Neural cell (in vitro differentiated cells): Measurements from ENCODE around the gene TPST2. TPM values are rescaled to one million over a fixed set of nuclear protein-coding genes. Genes with fewer than 3 reads are reported as not detected.
A peak's percentile ranks its signal among the peaks of the same experiment; 100 is the strongest.

Experiments
- H2AFZ ChIP-seq: fragments of 200-600, 300-800 bp; sonication (generic), shearing (Covaris generic); 2 replicates; pipeline ENCODE4 v1.6.0; 2014; ENCODE audit warnings: low read depth, mild to moderate bottlenecking, antibody characterized with exemption, low read length, moderate library complexity
- H3F3A ChIP-seq: fragments of 200-600 bp; shearing (Covaris generic); 2 replicates; pipeline ENCODE4 v1.6.1; 2016; ENCODE audit warnings: mild to moderate bottlenecking, moderate library complexity, mixed read lengths, antibody characterized with exemption, low read length; ENCODE audit not compliant: insufficient read depth, poor library complexity, severe bottlenecking
- H3K27ac ChIP-seq: fragments of 200-600, 300-800 bp; sonication (generic), shearing (Covaris generic); 2 replicates; pipeline ENCODE4 v1.5.1; 2014; ENCODE audit warnings: mild to moderate bottlenecking, low read length, moderate library complexity
- H3K27me3 ChIP-seq: fragments of 300-800, 200-600 bp; sonication (generic), shearing (Covaris generic); 2 replicates; pipeline ENCODE4 v1.6.0; 2014; ENCODE audit warnings: mild to moderate bottlenecking, low read depth, low read length, moderate library complexity; ENCODE audit not compliant: insufficient read depth
- H3K36me3 ChIP-seq: fragments of 300-800, 200-600 bp; sonication (generic), shearing (Covaris generic); 2 replicates; pipeline ENCODE4 v1.5.1; 2014; ENCODE audit warnings: mild to moderate bottlenecking, antibody characterized with exemption, low read length, moderate library complexity; ENCODE audit not compliant: insufficient read depth
- H3K4me2 ChIP-seq: fragments of 300-800, 200-600 bp; sonication (generic), shearing (Covaris generic); 2 replicates; pipeline ENCODE4 v1.6.0; 2014; ENCODE audit warnings: mild to moderate bottlenecking, low read length
- H3K4me3 ChIP-seq: fragments of 300-800, 200-600 bp; sonication (generic), shearing (Covaris generic); 2 replicates; pipeline ENCODE4 v1.5.1; 2014; ENCODE audit warnings: mild to moderate bottlenecking, low read length, moderate library complexity
- H3K79me2 ChIP-seq: fragments of 200-600 bp; shearing (Covaris generic); replicated peaks from 2 replicates; pipeline ENCODE4 v1.6.0; 2014; ENCODE audit warnings: mild to moderate bottlenecking, low read length, moderate library complexity; ENCODE audit not compliant: insufficient read depth
- H3K9ac ChIP-seq: fragments of 300-800, 200-600 bp; sonication (generic), shearing (Covaris generic); 2 replicates; pipeline ENCODE4 v1.6.1; 2016; ENCODE audit warnings: mild to moderate bottlenecking, low read length, mixed read lengths
- H3K9me2 ChIP-seq: fragments of 200-600 bp; shearing (Covaris generic); 2 replicates; pipeline ENCODE4 v1.6.1; 2016; ENCODE audit warnings: mild to moderate bottlenecking, low read length, mixed read lengths; ENCODE audit not compliant: insufficient read depth
- H3K9me3 ChIP-seq: fragments of 200-600, 300-800 bp; sonication (generic), shearing (Covaris generic); 2 replicates; pipeline ENCODE4 v1.6.1; 2016; ENCODE audit warnings: mild to moderate bottlenecking, mixed run types, low read length, moderate library complexity, mixed read lengths
- H4K20me1 ChIP-seq: fragments of 200-600 bp; shearing (Covaris generic); 2 replicates; pipeline ENCODE4 v1.6.1; 2016; ENCODE audit warnings: mild to moderate bottlenecking, mixed run types; ENCODE audit not compliant: insufficient read depth
- CTCF ChIP-seq: fragments of 450-650 bp; IDR thresholded peaks from 2 replicates; pipeline ENCODE4 v1.5.1; 2014; ENCODE audit warnings: antibody characterized with exemption, mild to moderate bottlenecking, moderate library complexity; ENCODE audit not compliant: poor library complexity, severe bottlenecking
- EP300 ChIP-seq: fragments of 450-650 bp; conservative IDR thresholded peaks from 2 replicates; pipeline ENCODE4 v1.6.1; 2014; ENCODE audit warnings: antibody characterized with exemption, mild to moderate bottlenecking, moderate library complexity; ENCODE audit not compliant: poor library complexity, severe bottlenecking
- EZH2 ChIP-seq: fragments of 200-600, 300-800 bp; shearing (Covaris generic), sonication (generic); IDR thresholded peaks from 2 replicates; pipeline ENCODE4 v1.6.1; 2014; ENCODE audit warnings: antibody characterized with exemption, low read length, borderline replicate concordance, mild to moderate bottlenecking; ENCODE audit not compliant: insufficient read depth, poor library complexity, severe bottlenecking
- MXI1 ChIP-seq: fragments of 450-650 bp; conservative IDR thresholded peaks from 2 replicates; pipeline ENCODE4 v1.6.1; 2014; ENCODE audit warnings: antibody characterized with exemption, mild to moderate bottlenecking; ENCODE audit not compliant: poor library complexity, severe bottlenecking
- POLR2AphosphoS5 ChIP-seq: IDR thresholded peaks from 2 replicates; pipeline ENCODE4 v1.6.1; 2012
- RAD21 ChIP-seq: fragments of 450-650 bp; conservative IDR thresholded peaks from 2 replicates; pipeline ENCODE4 v1.6.1; 2014; ENCODE audit warnings: antibody characterized with exemption, mild to moderate bottlenecking, moderate library complexity
- SMC3 ChIP-seq: fragments of 450-650 bp; conservative IDR thresholded peaks from 2 replicates; pipeline ENCODE4 v1.6.1; 2014; ENCODE audit warnings: antibody characterized with exemption, mild to moderate bottlenecking, moderate library complexity; ENCODE audit not compliant: poor library complexity
- TAF1 ChIP-seq: IDR thresholded peaks from 2 replicates; pipeline ENCODE4 v1.6.1; 2012; ENCODE audit warnings: low read depth
- polyA plus RNA-seq: library from polyadenylated mRNA; depleted of rRNA; stranded (reverse); fragments of >200 nt; gene quantifications from 2 replicates; pipeline ENCODE4 v1.2.3, GENCODE V29; 2014
- TF ChIP-seq, protein P1 (sequence below): IDR thresholded peaks from 2 replicates; pipeline ENCODE4 v1.6.1; 2012; ENCODE audit warnings: borderline replicate concordance

Gene TPST2
- polyA plus RNA-seq, 1 donor from 2014 or later, result 16.6 TPM

GRCh38 chr22:26479792-26480610 lies 109.9 kb downstream of the TPST2 start:
- H3F3A ChIP-seq, result no peaks in the 10 kb centered on the region
- H3K9me3 ChIP-seq, result no peaks in the 10 kb centered on the region
- peaks cover 36% of the 10 kb centered on the region for H3K79me2 ChIP-seq
- no peaks in the 10 kb centered on the region for H4K20me1 ChIP-seq
- H3K27ac ChIP-seq, result no peak overlapping the region
- H3K9me2 ChIP-seq, result no peaks in the 10 kb centered on the region
- H3K9ac ChIP-seq, result no peak overlapping the region
- no peaks in the 10 kb centered on the region for H3K27me3 ChIP-seq
- H3K4me3 ChIP-seq, result peak overlapping the region; percentile 49
- TF ChIP-seq SMC3, result no peak
- no peak for TF ChIP-seq EZH2
- no peak for TF ChIP-seq RAD21
- no peak for TF ChIP-seq POLR2AphosphoS5
- no peak for TF ChIP-seq TAF1
- H3K4me2 ChIP-seq, result no peak overlapping the region
- no peak overlapping the region for H2AFZ ChIP-seq
- H3K36me3 ChIP-seq, result no peaks in the 10 kb centered on the region

- Histone ChIP-seq H3K36me3 (no peaks in the 10 kb centered on the region), H3K4me2 (no peak overlapping the region), H3K27ac (no peak overlapping the region), H3K9ac (no peak overlapping the region), H3K79me2 (peaks cover 29% of the 10 kb centered on the region), H3K4me3 (peak overlapping the region; percentile 49), H3K27me3 (no peaks in the 10 kb centered on the region), H2AFZ (no peak overlapping the region), H3F3A (no peaks in the 10 kb centered on the region), H4K20me1 (no peaks in the 10 kb centered on the region), H3K9me3 (no peaks in the 10 kb centered on the region), H3K9me2 (no peaks in the 10 kb centered on the region)
- TF ChIP-seq MXI1 (no peak), TAF1 (no peak), EZH2 (no peak), RAD21 (peak; percentile 9), SMC3 (peak; percentile 10), EP300 (no peak)
These were observed 110.7 kb downstream of the TPST2 start for GRCh38 chr22:26479043-26479791.

GRCh38 chr22:26477341-26477731 lies 112.6 kb downstream of the TPST2 start:
- Histone ChIP-seq H3K9ac (no peak overlapping the region), H4K20me1 (no peaks in the 10 kb centered on the region), H3K27me3 (no peaks in the 10 kb centered on the region), H3K4me2 (no peak overlapping the region), H3K36me3 (no peaks in the 10 kb centered on the region), H2AFZ (no peak overlapping the region), H3K9me2 (no peaks in the 10 kb centered on the region), H3F3A (no peaks in the 10 kb centered on the region), H3K9me3 (no peaks in the 10 kb centered on the region), H3K4me3 (no peak overlapping the region), H3K79me2 (peaks cover 16% of the 10 kb centered on the region), H3K27ac (no peak overlapping the region)
- TF ChIP-seq RAD21, result no peak
- TF ChIP-seq POLR2AphosphoS5, result no peak
- no peak for TF ChIP-seq CTCF
- TF ChIP-seq EP300, result no peak
- no peak for TF ChIP-seq TAF1
- no peak for TF ChIP-seq MXI1
- TF ChIP-seq, protein P1, sequence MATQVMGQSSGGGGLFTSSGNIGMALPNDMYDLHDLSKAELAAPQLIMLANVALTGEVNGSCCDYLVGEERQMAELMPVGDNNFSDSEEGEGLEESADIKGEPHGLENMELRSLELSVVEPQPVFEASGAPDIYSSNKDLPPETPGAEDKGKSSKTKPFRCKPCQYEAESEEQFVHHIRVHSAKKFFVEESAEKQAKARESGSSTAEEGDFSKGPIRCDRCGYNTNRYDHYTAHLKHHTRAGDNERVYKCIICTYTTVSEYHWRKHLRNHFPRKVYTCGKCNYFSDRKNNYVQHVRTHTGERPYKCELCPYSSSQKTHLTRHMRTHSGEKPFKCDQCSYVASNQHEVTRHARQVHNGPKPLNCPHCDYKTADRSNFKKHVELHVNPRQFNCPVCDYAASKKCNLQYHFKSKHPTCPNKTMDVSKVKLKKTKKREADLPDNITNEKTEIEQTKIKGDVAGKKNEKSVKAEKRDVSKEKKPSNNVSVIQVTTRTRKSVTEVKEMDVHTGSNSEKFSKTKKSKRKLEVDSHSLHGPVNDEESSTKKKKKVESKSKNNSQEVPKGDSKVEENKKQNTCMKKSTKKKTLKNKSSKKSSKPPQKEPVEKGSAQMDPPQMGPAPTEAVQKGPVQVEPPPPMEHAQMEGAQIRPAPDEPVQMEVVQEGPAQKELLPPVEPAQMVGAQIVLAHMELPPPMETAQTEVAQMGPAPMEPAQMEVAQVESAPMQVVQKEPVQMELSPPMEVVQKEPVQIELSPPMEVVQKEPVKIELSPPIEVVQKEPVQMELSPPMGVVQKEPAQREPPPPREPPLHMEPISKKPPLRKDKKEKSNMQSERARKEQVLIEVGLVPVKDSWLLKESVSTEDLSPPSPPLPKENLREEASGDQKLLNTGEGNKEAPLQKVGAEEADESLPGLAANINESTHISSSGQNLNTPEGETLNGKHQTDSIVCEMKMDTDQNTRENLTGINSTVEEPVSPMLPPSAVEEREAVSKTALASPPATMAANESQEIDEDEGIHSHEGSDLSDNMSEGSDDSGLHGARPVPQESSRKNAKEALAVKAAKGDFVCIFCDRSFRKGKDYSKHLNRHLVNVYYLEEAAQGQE, result no peak
- TF ChIP-seq SMC3, result no peak
- no peak for TF ChIP-seq EZH2
